GM10266 (cell line): ENCODE results near the gene EIF1AX.

Experiments used
- DNase-seq: peaks from one replicate; pipeline ENCODE4 v3.0.0; 2012; ENCODE audit errors: extremely low spot score
- CTCF ChIP-seq: IDR thresholded peaks from 2 replicates; pipeline ENCODE4 v1.5.1; 2012; ENCODE audit warnings: mild to moderate bottlenecking, low read depth; ENCODE audit not compliant: control insufficient read depth, insufficient read depth; ENCODE audit errors: missing control alignments

Gene EIF1AX

GRCh38 chrX:20143111-20143510 lies 1.5 kb upstream of the EIF1AX start:
- DNase-seq, result no peak
- TF ChIP-seq CTCF, result no peak

GRCh38 chrX:20140420-20140819 lies 1.2 kb downstream of the EIF1AX start:
- DNase-seq, result no peak
- no peak for TF ChIP-seq CTCF

GRCh38 chrX:20139966-20140365 lies 1.7 kb downstream of the EIF1AX start:
- DNase-seq, result no peak
- TF ChIP-seq CTCF, result no peak

- no peak for TF ChIP-seq CTCF
- no peak for DNase-seq
Measured at GRCh38 chrX:20135944-20136343, 5.7 kb downstream of the EIF1AX start.

- TF ChIP-seq CTCF, result no peak
- DNase-seq, result no peak
Measured at GRCh38 chrX:20132666-20133065, 9.0 kb downstream of the EIF1AX start.

GRCh38 chrX:20130357-20130756 lies 11.3 kb downstream of the EIF1AX start:
- no peak for DNase-seq
- no peak for TF ChIP-seq CTCF

GRCh38 chrX:20129547-20129946 lies 12.1 kb downstream of the EIF1AX start:
- TF ChIP-seq CTCF, result no peak

More at GRCh38 chrX:20129547-20129946, 12.1 kb downstream of the EIF1AX start:
- no peak for DNase-seq
